HepG2 (cell line): Measurements from ENCODE around the gene CDK6. TPM values are rescaled to one million over a fixed set of nuclear protein-coding genes. Genes with fewer than 3 reads are reported as not detected.

Experiments used
- ATAC-seq: fragments of 200-7000 bp; cut with Tn5 transposase; 3 replicates; pipeline ENCODE4 v1.9.1; 2020; ENCODE audit warnings: mild to moderate bottlenecking, moderate library complexity
- BruUV-seq: library from RNA; stranded (reverse); fragments of 400-500 nt; replicated peaks from 2 replicates; lab custom pipeline; 2021; lab: Mats Ljungman, UMichigan
- CTCF ChIA-PET: fragments of 300-600 bp; formaldehyde crosslinking; extraction: SDS; loops from one replicate; lab custom pipeline; 2021; ENCODE audit warnings: low total read pairs, inconsistent platforms, low intra/inter-chr PET ratio; lab: Yijun Ruan, JAX
- POLR2A ChIA-PET: fragments of 350-600 bp; sonication (Branson Sonifier 250); formaldehyde crosslinking; loops from one replicate; lab custom pipeline; 2020; ENCODE audit warnings: antibody characterized with exemption, inconsistent platforms; lab: Yijun Ruan, JAX
- DNase-seq: peaks from one replicate; pipeline ENCODE4 v3.0.0-alpha.2; 2015; ENCODE audit warnings: low spot score
- FAIRE-seq: peaks from 3 replicates; lab custom pipeline; 2011; peaks lifted over from hg19 to GRCh38; lab: Jason Lieb, UNC
- H2AFZ ChIP-seq: one replicate; pipeline ENCODE4 v1.6.1; 2011; ENCODE audit warnings: low read length, inconsistent platforms
- H3K27ac ChIP-seq: fragments of 300-600 bp; 3 replicates; pipeline ENCODE4 v1.8.0; 2011; ENCODE audit warnings: mixed run types, mild to moderate bottlenecking, mixed read lengths, low read length, inconsistent platforms; ENCODE audit not compliant: insufficient read depth; ENCODE audit errors: extremely low read length
- H3K27me3 ChIP-seq, 2 experiments: fragments of 200-600 bp in 1 of 2; 2 replicates in 1 of 2; 3 replicates in 1 of 2; pipeline versions ENCODE4 v1.6.0 to v1.8.0; 2011; ENCODE audit warnings: low read length in 2 of 2, mild to moderate bottlenecking in 2 of 2, moderate library complexity in 2 of 2, inconsistent platforms in 1 of 2; ENCODE audit not compliant: insufficient read depth in 2 of 2, control insufficient read depth in 1 of 2
- H3K36me3 ChIP-seq, 2 experiments: fragments of 200-600 bp in 1 of 2; replicated peaks in 1 of 2; 2 replicates in 1 of 2; 3 replicates in 1 of 2; pipeline versions ENCODE4 v1.5.1 to v1.8.0; 2011; ENCODE audit warnings: low read length in 2 of 2, inconsistent platforms in 1 of 2; ENCODE audit not compliant: insufficient read depth in 2 of 2, control insufficient read depth in 1 of 2
- H3K4me1 ChIP-seq: 2 replicates; pipeline ENCODE4 v1.5.1; 2012; ENCODE audit warnings: low read length, inconsistent platforms; ENCODE audit not compliant: insufficient read depth
- H3K4me2 ChIP-seq: 2 replicates; pipeline ENCODE4 v1.6.0; 2011; ENCODE audit warnings: low read depth, low read length, inconsistent platforms
- H3K4me3 ChIP-seq, 3 experiments: fragments of 200-600 bp in 1 of 3; sonication (generic), shearing (Covaris generic) in 1 of 3; replicated peaks in 1 of 3; 2 replicates each; pipeline ENCODE4 v1.5.1; 2011 to 2016; ENCODE audit warnings: low read length in 3 of 3, inconsistent platforms in 2 of 3, low read depth in 2 of 3, mild to moderate bottlenecking in 2 of 3, control low read depth in 1 of 3, mixed read lengths in 1 of 3; ENCODE audit not compliant: insufficient read depth in 1 of 3
- H3K79me2 ChIP-seq: one replicate; pipeline ENCODE4 v1.6.1; 2011; ENCODE audit warnings: low read length, inconsistent platforms; ENCODE audit not compliant: insufficient read depth
- H3K9ac ChIP-seq: 2 replicates; pipeline ENCODE4 v1.6.0; 2011; ENCODE audit warnings: mild to moderate bottlenecking, low read depth, low read length, inconsistent platforms; ENCODE audit not compliant: insufficient read depth
- H3K9me3 ChIP-seq: 2 replicates; pipeline ENCODE4 v1.5.1; 2012; ENCODE audit warnings: mild to moderate bottlenecking, low read length
- H4K20me1 ChIP-seq: 2 replicates; pipeline ENCODE4 v1.6.0; 2011; ENCODE audit warnings: inconsistent platforms, mild to moderate bottlenecking, low read length, moderate library complexity; ENCODE audit not compliant: insufficient read depth
- AGO2 ChIP-seq: fragments of 200-400 bp; formaldehyde crosslinking; optimal IDR thresholded peaks from 2 replicates; pipeline ENCODE3; 2017; ENCODE audit warnings: mild to moderate bottlenecking, low read depth, low read length, moderate library complexity
- AKAP8 ChIP-seq: sonication (generic); formaldehyde crosslinking; IDR thresholded peaks from 2 replicates; pipeline ENCODE4 v1.5.1; 2020; ENCODE audit warnings: mild to moderate bottlenecking, missing genetic modification reagents
- ARHGAP35 ChIP-seq: sonication (generic); formaldehyde crosslinking; IDR thresholded peaks from 2 replicates; pipeline ENCODE4 v1.9.0; 2022; ENCODE audit warnings: mild to moderate bottlenecking, inconsistent platforms, moderate library complexity, missing genetic modification reagents, borderline replicate concordance
- ELF3 ChIP-seq: IDR thresholded peaks from 2 replicates; pipeline ENCODE4 v1.6.1; 2016; ENCODE audit warnings: missing genetic modification reagents, missing compliant biosample characterization
- ETV5 ChIP-seq: IDR thresholded peaks from 2 replicates; pipeline ENCODE4 v1.6.1; 2018; ENCODE audit warnings: missing biosample characterization, missing genetic modification reagents, inconsistent platforms, borderline replicate concordance
- FOXA3 ChIP-seq: IDR thresholded peaks from 2 replicates; pipeline ENCODE4 v1.6.1; 2016; ENCODE audit warnings: missing genetic modification reagents, missing compliant biosample characterization
- FOXK2 ChIP-seq: fragments of 450-650 bp; IDR thresholded peaks from 2 replicates; pipeline ENCODE4 v1.6.1; 2016
- GZF1 ChIP-seq: sonication (generic); formaldehyde crosslinking; IDR thresholded peaks from 2 replicates; pipeline ENCODE4 v1.5.1; 2020; ENCODE audit warnings: mild to moderate bottlenecking, missing genetic modification reagents
- HDAC1 ChIP-seq: sonication (generic); formaldehyde crosslinking; IDR thresholded peaks from 2 replicates; pipeline ENCODE4 v1.5.1; 2020; ENCODE audit warnings: mild to moderate bottlenecking, missing genetic modification reagents
- HNRNPLL ChIP-seq: fragments of 200-400 bp; formaldehyde crosslinking; IDR thresholded peaks from 2 replicates; pipeline ENCODE4 v1.6.1; 2017; ENCODE audit warnings: mild to moderate bottlenecking, low read depth, low read length; ENCODE audit not compliant: poor library complexity, severe bottlenecking
- HOXA9 ChIP-seq: sonication (generic); formaldehyde crosslinking; IDR thresholded peaks from 2 replicates; pipeline ENCODE4 v1.8.1; 2022; ENCODE audit warnings: missing genetic modification reagents, mild to moderate bottlenecking, moderate library complexity, borderline replicate concordance
- NCOR1 ChIP-seq: fragments of 200-600 bp; sonication (generic); IDR thresholded peaks from 2 replicates; pipeline ENCODE4 v1.7.0; 2017; ENCODE audit warnings: antibody characterized with exemption, low read length, borderline replicate concordance
- NR2F6 ChIP-seq, 2 experiments: IDR thresholded peaks; 2 replicates each; pipeline ENCODE4 v1.6.1; 2016; ENCODE audit warnings: antibody characterized with exemption in 1 of 2, mild to moderate bottlenecking in 1 of 2
- TEAD3 ChIP-seq: optimal IDR thresholded peaks from 2 replicates; pipeline ENCODE3; 2016; ENCODE audit warnings: borderline replicate concordance
- ZFP41 ChIP-seq: sonication (generic); formaldehyde crosslinking; IDR thresholded peaks from 2 replicates; pipeline ENCODE4 v1.4.0; 2020; ENCODE audit warnings: mild to moderate bottlenecking, missing genetic modification reagents, borderline replicate concordance
- ZFP62 ChIP-seq: sonication (generic); formaldehyde crosslinking; IDR thresholded peaks from 2 replicates; pipeline ENCODE4 v1.4.0; 2020; ENCODE audit warnings: missing genetic modification reagents
- ZGPAT ChIP-seq: IDR thresholded peaks from 2 replicates; pipeline ENCODE4 v1.6.1; 2016; ENCODE audit warnings: mild to moderate bottlenecking
- ZNF18 ChIP-seq: sonication (generic); formaldehyde crosslinking; IDR thresholded peaks from 2 replicates; pipeline ENCODE4 v1.8.0; 2022; ENCODE audit warnings: mild to moderate bottlenecking, missing genetic modification reagents; ENCODE audit not compliant: insufficient replicate concordance
- ZNF34 ChIP-seq: sonication (generic); formaldehyde crosslinking; IDR thresholded peaks from 2 replicates; pipeline ENCODE4 v1.4.0; 2020; ENCODE audit warnings: mild to moderate bottlenecking, missing genetic modification reagents, borderline replicate concordance
- ZNF691 ChIP-seq: sonication (generic); formaldehyde crosslinking; IDR thresholded peaks from 2 replicates; pipeline ENCODE4 v1.4.0; 2020; ENCODE audit warnings: missing genetic modification reagents, low read depth, mild to moderate bottlenecking, borderline replicate concordance
- ZNF776 ChIP-seq: sonication (generic); formaldehyde crosslinking; IDR thresholded peaks from 2 replicates; pipeline ENCODE4 v1.4.0; 2020; ENCODE audit warnings: mild to moderate bottlenecking, missing genetic modification reagents
- ZNF878 ChIP-seq: sonication (generic); formaldehyde crosslinking; IDR thresholded peaks from 2 replicates; pipeline ENCODE4 v1.8.1; 2023; ENCODE audit warnings: mild to moderate bottlenecking, missing genetic modification reagents, moderate library complexity
- WGBS: methylation state at CpG from one replicate; pipeline ENCODE4 v1.1.6; 2017; ENCODE audit warnings: low lambda C conversion rate; 5-methylcytosine and 5-hydroxymethylcytosine counted together
- in situ Hi-C: cut with HindIII; loops from 2 replicates; pipeline ENCODE4 v1.10.0; 2017; ENCODE audit warnings: low pct_unique_long_range_greater_than_20kb; ENCODE audit not compliant: extremely low pct_ligation_motif_present
- intact Hi-C: fragments of 100-400 bp; cut with micrococcal nuclease; formaldehyde crosslinking; loops from one replicate; pipeline ENCODE4 v1.10.0; 2022; ENCODE audit not compliant: unreplicated experiment
- polyA plus RNA-seq, 8 experiments: library from polyadenylated mRNA; depleted of rRNA in 3 of 8; stranded (reverse) in 7 of 8; unstranded in 1 of 8; fragments of >200 nt; fragmentation: Illumina TruSeq in 4 of 8; extraction: Trizol in 4 of 8; gene quantifications; 2 replicates each; pipeline versions ENCODE4 v1.2.1 to v1.2.3, GENCODE V29; 2011 to 2016; ENCODE audit warnings: low read depth in 4 of 8, missing spikeins in 1 of 8, mixed read lengths in 1 of 8; ENCODE audit not compliant: insufficient read depth in 1 of 8
- total RNA-seq, 5 experiments: library from RNA; depleted of rRNA; stranded (reverse); fragments of >200 nt; fragmentation: Illumina TruSeq; extraction: Trizol; gene quantifications; 2 replicates each; pipeline ENCODE4 v1.2.3, GENCODE V29; 2016; ENCODE audit warnings: low read depth in 1 of 5

CDK6 gene
- total and polyA plus RNA-seq, 2 of the 13 experiments (the other 11 are each of a cell fraction or from before 2014, with no cell fraction given): 34.6 to 90.8 TPM

- FAIRE-seq: peak; percentile 73
- H4K20me1 ChIP-seq: no peaks in the 10 kb centered on the region
- H3K4me2 ChIP-seq: no peak overlapping the region
- ATAC-seq: peak; percentile 67; the same call in 2 of the 3 replicates
- ChIA-PET CTCF (no interaction called here), POLR2A (no interaction called here)
- no peaks in the 10 kb centered on the region for H3K36me3 ChIP-seq
- no peaks in the 10 kb centered on the region for H3K9me3 ChIP-seq
- H3K4me1 ChIP-seq: peaks cover 9% of the 10 kb centered on the region
- no peak overlapping the region for H3K27ac ChIP-seq
- H2AFZ ChIP-seq: no peak overlapping the region
- no peaks in the 10 kb centered on the region for H3K27me3 ChIP-seq
- intact Hi-C loops: no loop called here
- no TSS peak for BruUV-seq
- WGBS: 96% methylated on average over 2 of the region's 2 CpGs
- DNase-seq: peak; percentile 47
- no peak overlapping the region for H3K4me3 ChIP-seq
- no peak overlapping the region for H3K9ac ChIP-seq
- H3K79me2 ChIP-seq: no peaks in the 10 kb centered on the region
- in situ Hi-C loops: no loop called here
- TF ChIP-seq ZNF878 (no peak), ELF3 (0 out of 2 replicates have a peak, but pooled peaks have one; percentile 22), ZNF18 (CRISPR knock-in tag) (no peak), ZFP41 (no peak), FOXA3 (no peak), AGO2 (no peak), ZNF776 (CRISPR knock-in tag) (no peak), ARHGAP35 (CRISPR knock-in tag) (no peak), ZNF34 (no peak), AKAP8 (CRISPR knock-in tag) (no peak), ZFP62 (no peak), ETV5 (CRISPR knock-in tag) (no peak; the same call in 1 of the 2 replicates), NR2F6 (IDR thresholded peaks at IDR 0.05) (no peak), NR2F6 (CRISPR knock-in tag; IDR thresholded peaks at IDR 0.05) (0 out of 2 replicates have a peak, but pooled peaks have one; percentile 9), ZNF691 (CRISPR knock-in tag) (no peak), HDAC1 (CRISPR knock-in tag) (0 out of 2 replicates have a peak, but pooled peaks have one; percentile 16), GZF1 (CRISPR knock-in tag) (no peak), HNRNPLL (no peak), ZGPAT (CRISPR knock-in tag) (no peak), FOXK2 (no peak), NCOR1 (no peak), TEAD3 (CRISPR knock-in tag) (no peak), HOXA9 (CRISPR knock-in tag) (no peak)
These were observed 20.1 kb upstream of the CDK6 start for GRCh38 chr7:92856436-92856835.
